T-helper 22 cell (primary cell): Measurements from ENCODE around the gene RASGEF1C.

Experiments
- DNase-seq: peaks from one replicate; pipeline ENCODE4 v3.0.0-alpha.2; 2020; ENCODE audit warnings: low read depth

RASGEF1C gene

GRCh38 chr5:180179442-180180420 is 29.3 kb downstream of the RASGEF1C start:
- no peak for DNase-seq

DNA sequence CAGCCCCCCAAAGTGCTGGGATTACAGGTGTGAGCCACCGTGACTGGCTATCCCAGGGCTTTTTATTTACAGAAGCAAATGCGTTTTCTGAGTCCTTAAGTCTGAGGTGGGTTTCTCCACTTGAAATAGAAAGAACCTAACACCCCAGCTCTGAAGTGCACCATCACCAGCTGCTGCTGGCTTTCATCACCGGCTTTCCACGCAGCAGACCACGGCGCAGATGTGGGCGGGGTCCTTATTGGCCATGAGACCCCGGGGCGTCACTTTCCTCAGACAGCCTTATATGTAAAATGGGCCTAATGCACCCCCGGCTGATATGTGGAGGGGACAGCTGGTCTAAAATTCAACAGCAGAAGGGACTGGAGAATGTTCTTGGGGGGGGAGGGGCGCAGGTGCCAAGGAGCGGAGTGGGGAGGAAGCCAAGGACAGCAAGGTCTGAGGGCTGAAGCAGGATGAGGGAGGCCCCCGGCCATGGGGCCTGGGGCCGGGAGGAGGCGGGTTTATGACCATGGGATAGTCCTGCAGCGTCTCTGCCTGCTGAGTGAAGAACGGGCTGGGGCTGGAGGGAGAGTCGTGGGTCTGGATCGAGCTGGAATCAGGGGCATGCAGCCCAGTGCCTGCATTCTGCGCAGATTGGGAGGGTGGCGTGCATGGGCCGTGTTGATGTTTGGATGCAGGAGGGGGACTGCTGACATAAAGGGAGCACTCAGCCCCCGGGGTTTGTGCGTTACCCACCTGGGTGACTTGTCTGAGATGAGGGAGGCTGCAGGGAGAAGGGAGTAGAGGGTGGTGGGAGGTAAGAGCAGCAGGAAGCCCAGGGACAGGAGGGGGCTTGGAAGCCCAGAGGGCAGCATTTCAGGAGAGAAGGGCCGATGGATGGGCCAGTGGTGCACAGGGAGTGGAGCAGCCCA is 30.2 kb downstream of the RASGEF1C start:
- DNase-seq = no peak

- no peak for DNase-seq
Observed at GRCh38 chr5:180176191-180176590, 32.8 kb downstream of the RASGEF1C start.

- DNase-seq = no peak
Observed at GRCh38 chr5:180175015-180175431, 34.0 kb downstream of the RASGEF1C start.

DNA sequence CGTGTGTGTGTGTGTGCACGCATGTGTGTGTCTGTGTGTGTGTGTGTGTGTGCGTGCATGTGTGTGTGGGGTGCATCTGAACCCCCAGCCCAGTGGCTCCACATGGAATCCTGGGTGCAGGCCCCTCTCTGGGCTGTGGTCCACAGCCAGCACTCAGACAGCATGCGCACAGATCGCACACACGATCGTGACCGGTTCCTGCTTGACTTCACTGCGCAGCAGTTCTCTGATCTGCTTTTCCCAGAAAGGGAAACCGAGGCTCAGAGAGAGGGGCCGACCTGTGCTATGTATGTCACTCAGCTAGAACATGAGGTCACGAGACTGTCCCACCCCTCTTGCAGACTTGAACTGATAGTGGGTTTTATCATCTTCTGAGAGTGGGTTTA is 34.4 kb downstream of the RASGEF1C start:
- no peak for DNase-seq

DNA sequence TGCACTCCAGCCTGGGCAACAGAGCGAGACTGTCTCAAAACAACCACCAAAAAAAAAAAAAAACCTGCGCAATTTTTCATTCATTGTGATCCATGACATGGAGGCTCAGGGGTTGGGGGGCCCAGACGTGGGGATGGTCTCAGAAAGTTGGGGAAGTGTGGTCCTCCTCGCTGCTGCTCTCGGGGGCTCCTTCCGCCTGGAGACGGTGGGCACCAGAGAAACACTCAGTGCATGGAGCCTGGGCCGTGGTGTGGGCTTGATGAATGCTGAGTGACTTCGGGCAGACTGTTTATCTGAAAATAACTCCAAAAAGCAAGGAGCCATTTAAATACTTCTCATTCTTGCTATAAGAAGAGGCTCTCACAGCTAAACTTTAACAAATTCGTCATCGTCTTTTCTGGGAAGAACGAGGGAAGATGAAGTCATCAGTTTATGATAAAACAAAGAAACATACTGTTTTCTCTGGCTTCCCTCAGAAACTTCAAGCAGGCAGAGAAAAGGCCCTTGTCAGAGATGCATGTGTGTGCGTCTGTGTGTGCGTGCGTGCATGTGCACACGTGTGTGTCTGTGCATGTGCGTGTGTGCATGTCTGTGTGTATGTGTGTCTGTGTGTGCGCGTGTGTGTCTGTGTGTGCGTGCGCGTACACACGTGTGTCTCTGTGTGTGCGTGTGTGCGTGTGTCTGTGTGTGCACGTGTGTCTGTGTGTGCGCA is 35.0 kb downstream of the RASGEF1C start:
- DNase-seq = no peak

GRCh38 chr5:180173198-180173544 is 35.8 kb downstream of the RASGEF1C start:
- no peak for DNase-seq

DNA sequence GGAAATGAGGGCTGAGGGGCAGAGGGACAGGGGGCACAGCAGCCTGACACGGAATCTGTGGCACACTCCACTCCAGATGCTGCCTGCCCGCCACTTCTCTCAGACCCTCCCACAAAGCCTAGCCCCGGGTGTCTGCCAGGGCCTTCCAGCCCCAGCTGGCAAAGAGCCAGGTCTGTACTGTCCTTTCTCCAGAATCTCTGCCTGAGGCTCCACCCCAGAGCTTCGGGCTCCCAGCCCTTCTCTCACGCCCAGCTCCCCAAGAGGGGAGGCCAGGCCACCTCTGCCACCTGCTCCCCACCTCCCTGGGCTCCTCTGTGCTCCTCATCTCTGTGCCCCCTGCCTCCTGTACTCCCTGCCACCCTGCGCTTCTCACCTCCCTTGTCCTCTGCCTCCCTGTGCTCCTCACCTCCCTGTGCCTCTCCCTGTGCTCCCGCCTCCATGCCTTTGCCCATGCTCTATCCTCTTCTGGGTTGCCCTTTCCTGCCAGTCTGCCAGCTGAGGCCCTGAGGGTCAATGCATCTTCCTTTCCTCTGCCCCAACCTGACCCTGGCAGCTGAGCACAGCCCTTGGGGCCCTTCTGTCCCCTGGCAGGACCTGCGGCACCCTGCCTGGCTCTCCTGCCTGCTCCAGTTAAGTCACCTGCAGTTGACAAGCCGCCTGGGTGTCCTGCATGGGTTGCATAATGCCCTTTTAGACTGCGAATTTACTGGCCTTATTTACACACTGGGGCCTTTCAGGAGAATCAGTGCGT is 36.4 kb downstream of the RASGEF1C start:
- DNase-seq = no peak

GRCh38 chr5:180171568-180172094 is 37.4 kb downstream of the RASGEF1C start:
- DNase-seq = no peak

DNA sequence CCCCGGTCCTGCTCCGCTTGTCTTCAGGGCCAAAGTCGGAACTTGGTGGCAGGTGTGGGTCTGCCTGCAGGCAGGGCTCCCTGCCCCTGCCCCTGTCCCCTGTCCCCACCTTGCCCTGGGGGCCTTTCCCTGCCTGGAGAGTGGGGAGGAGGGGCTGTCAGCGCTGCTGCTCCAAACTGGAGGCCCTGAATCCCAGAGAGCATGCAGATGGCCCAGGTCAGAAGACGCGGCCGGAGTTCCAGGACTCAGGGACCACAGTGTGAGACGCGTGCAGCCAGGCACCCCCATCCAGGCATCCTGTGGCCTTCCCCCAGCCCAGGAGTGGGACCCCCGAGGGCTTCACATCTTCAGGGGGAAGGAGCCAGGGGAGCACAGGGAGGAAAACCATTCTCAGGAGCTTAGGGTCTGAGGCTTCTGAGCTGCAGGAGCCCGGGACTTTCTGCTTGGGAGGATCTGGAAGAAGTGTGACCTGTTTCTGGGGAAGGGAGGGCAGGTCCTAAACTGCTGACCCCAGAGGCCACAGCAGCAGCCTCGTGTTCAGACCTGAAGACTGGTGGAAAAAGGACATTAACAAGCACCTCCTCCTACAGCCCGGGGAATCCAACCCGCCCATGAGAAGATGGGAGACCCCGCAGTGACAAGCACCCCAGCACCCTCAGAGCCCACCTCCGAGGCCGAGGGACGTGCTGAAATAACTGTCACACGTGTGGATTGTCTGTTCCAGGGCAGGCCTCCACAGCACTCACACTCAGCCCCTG is 38.0 kb downstream of the RASGEF1C start:
- DNase-seq = no peak

DNA sequence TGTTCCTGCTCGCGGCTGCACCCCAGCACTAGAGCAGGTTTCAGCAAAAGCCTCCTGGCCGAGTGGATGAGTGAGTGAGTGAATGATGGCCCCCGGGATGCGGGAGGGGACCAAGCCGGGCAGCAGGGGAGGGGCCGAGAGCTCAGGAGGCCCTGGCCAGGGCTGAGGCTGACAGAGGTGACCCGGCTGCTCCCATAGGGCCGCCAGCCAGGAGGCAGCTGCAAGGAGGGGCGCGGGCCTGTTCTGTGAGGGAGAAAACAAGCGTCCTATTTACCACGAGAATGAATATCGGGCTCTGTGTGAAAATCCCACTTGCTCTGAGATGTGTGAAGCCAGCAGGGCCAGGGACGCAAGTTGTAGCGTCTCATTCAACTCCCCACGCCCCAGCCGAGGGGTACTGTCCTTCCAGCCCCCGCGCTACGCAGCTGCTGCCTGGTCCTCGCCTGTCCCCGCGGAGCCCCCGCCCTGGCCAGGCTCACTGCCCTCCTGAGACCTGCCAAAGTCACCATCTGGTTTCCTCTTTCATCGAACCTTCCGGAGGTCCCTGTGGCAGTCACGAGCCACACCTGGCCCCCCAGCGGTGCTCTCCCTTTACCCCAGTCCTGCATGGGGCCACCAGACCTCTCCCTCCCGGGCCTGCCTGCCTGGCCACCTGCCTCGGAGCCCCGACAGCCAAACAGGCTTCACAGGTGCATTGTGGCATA is 38.8 kb downstream of the RASGEF1C start:
- DNase-seq = no peak

DNA sequence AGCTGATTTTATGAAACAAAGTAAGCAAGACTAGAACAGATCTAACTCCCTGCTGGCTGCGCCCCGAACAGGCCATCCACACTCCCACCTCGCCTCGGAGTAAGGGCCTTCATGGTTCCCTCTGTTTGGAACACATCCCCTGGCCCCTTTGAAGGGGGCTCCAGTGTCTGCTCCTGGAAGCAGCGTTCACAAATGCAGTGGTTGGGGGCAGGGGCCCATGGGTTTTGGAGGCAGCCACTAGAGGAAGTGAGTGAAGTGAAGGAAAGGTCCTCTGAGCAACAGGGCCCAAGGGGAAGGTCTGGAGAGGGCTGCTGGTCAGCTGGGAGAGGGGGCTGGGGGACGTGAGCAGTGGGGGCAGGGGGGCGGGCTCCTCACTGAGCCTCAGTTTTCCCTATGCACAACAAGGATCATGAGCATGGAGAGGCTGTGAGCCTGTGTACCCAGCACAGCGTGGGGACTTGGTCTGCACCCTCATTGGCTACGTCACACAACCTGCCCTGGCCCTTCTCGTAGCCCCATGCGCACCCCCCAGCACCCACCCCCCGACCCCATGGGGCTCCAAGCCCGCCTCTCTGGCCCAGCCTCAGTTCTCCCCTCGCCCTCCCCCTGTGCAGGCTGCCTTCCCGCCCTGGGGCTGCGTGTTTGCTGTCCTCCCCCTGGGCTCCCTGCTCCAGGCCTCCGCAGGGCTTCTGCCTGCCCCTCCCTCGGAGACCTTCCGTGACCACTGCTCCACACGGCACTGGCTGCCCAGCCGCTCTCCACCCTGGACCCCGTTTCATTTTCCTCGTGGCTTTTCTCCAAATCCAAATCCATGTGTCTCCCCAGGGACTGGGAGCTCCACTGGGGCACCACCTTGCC is 39.5 kb downstream of the RASGEF1C start:
- no peak for DNase-seq

GRCh38 chr5:180168758-180169157 is 40.3 kb downstream of the RASGEF1C start:
- DNase-seq = no peak

- no peak for DNase-seq
Observed at GRCh38 chr5:180166176-180166575, 42.8 kb downstream of the RASGEF1C start.

- DNase-seq = no peak
Observed at GRCh38 chr5:180162304-180162661, 46.7 kb downstream of the RASGEF1C start.

GRCh38 chr5:180161420-180162303 is 47.3 kb downstream of the RASGEF1C start:
- DNase-seq = no peak

DNA sequence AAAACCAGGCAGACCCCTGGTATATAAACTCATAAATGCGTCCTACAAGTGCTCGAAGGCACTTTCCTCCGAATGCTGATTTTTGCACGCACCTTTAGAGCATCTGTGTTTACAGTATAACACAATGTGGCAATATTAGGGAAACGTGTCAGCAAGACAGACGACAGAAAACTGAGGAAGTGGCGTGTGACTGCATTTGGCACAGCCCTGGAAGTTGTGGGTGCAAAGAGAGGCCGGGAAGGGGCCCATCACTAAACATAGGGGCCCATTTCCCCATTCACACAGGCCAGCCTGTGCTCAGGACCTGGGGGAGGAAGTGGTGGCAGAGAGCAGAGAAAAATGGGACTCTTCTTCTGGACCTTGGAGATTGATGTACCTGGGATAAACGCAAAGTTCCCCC is 48.2 kb downstream of the RASGEF1C start:
- DNase-seq = no peak

GRCh38 chr5:180160215-180160614 is 48.8 kb downstream of the RASGEF1C start:
- no peak for DNase-seq
